ENCODE results near the gene INPP4B. TPM values are rescaled to one million over a fixed set of nuclear protein-coding genes. Genes with fewer than 3 reads are reported as not detected.

Gene INPP4B
- total RNA-seq, 1 experiment from 2014 or later, result 53.7 TPM

DNA sequence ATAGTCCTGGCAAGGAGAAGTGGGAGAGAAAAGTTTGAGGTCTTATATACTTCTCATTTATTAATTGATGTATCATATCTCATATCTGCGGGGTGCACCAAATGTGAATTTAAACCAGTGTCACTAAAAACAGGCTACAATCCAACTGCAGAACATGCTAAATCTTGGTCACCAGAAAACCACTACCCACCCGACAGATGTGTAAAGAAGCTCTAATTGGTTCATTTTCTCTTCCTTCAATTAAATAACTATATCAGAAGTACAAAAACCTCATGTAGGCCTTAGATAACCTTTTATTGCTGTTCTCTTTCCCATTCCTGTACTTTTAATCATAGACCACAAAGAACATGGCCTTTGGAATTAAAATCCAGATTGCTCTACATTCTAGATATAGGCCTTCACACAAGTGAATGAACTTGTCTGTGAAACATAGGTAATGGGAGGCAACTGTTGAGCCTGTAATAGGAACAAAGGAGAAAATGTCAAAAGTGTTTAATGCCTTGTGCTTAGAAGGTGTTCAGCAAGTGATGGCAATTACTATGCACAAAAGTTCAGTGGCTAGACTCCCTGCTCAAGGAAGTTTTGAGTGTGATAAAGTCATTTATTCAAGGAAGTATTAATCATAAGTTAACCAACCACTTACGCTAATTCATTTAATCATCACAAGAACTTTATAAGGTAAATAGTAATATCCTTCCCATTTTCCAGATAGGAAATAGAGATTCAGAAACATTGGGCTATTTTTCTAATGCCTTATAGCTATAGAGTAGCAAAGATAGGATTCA is 425.6 kb downstream of the INPP4B start:
- ChIA-PET CTCF (no interaction called here), POLR2A (ENCODE audit: unreplicated experiment) (no interaction called here)
- Histone ChIP-seq H2AFZ (no peak overlapping the region), H3K27me3 (ENCODE audit: insufficient read depth, low read depth) (no peaks in the 10 kb centered on the region), H4K20me1 (ENCODE audit: insufficient read depth) (no peaks in the 10 kb centered on the region), H3K27ac (no peak overlapping the region), H3K4me1 (replicated peaks; ENCODE audit: insufficient read depth) (0 out of 2 replicates have a peak, but pooled peaks cover 8% of the 10 kb centered on the region), H3K4me2 (no peak overlapping the region), H3K4me3 (no peak overlapping the region), H3K79me2 (ENCODE audit: low read depth) (no peaks in the 10 kb centered on the region), H3K9me3 (ENCODE audit: insufficient read depth, low read depth) (no peaks in the 10 kb centered on the region), H3K36me3 (ENCODE audit: low read depth) (peaks cover 18% of the 10 kb centered on the region; the same call in 1 of the 2 replicates), H3K9me2 (ENCODE audit: insufficient read depth) (no peaks in the 10 kb centered on the region), H3F3A (ENCODE audit: insufficient read depth, low read depth) (no peaks in the 10 kb centered on the region)
- intact Hi-C loops (cut with micrococcal nuclease; ENCODE audit: unreplicated experiment), result no loop called here
- TF ChIP-seq CTCF (conservative IDR thresholded peaks at IDR 0.05), result no peak
- no peak for TF ChIP-seq EZH2 (IDR thresholded peaks at IDR 0.05; ENCODE audit: low read depth)
- no TSS peak for BruUV-seq (replicated peaks)
- no peak for DNase-seq

DNA sequence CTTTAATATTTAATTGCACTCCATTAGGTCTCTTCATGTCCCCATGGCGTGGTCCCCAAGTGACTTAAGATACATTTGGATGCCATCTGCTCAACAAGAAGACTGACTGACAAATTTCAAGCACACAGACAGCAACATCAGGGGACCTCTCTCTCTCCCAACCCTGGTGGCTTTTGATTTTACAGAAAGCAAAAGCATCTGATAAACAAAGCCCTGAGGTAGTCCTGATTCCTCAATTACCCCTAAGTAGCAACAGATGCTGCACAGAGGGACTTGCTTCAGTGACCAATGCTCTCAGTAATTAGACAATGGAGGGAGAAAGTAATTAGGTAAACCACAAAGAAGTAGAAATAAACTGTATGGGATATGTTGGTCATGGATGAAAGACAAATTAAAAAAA is 426.4 kb downstream of the INPP4B start:
- Histone ChIP-seq H4K20me1 (ENCODE audit: insufficient read depth) (no peaks in the 10 kb centered on the region), H3K27me3 (ENCODE audit: insufficient read depth, low read depth) (no peaks in the 10 kb centered on the region), H3K79me2 (ENCODE audit: low read depth) (no peaks in the 10 kb centered on the region), H3K36me3 (ENCODE audit: low read depth) (peaks cover 20% of the 10 kb centered on the region; the same call in 1 of the 2 replicates), H2AFZ (no peak overlapping the region), H3K9me3 (ENCODE audit: insufficient read depth, low read depth) (no peaks in the 10 kb centered on the region), H3K4me2 (no peak overlapping the region), H3K27ac (no peak overlapping the region), H3F3A (ENCODE audit: insufficient read depth, low read depth) (no peaks in the 10 kb centered on the region), H3K4me1 (replicated peaks; ENCODE audit: insufficient read depth) (0 out of 2 replicates have a peak, but pooled peaks cover 8% of the 10 kb centered on the region), H3K4me3 (no peak overlapping the region), H3K9me2 (ENCODE audit: insufficient read depth) (no peaks in the 10 kb centered on the region)
- BruUV-seq (replicated peaks), result no TSS peak
- TF ChIP-seq CTCF (conservative IDR thresholded peaks at IDR 0.05) (no peak), EZH2 (IDR thresholded peaks at IDR 0.05; ENCODE audit: low read depth) (no peak)
- DNase-seq, result no peak
- CTCF ChIA-PET, result no interaction called here
- intact Hi-C loops (cut with micrococcal nuclease; ENCODE audit: unreplicated experiment), result no loop called here
- POLR2A ChIA-PET (ENCODE audit: unreplicated experiment), result no interaction called here

- Histone ChIP-seq H3K4me1 (replicated peaks; ENCODE audit: insufficient read depth) (0 out of 2 replicates have a peak, but pooled peaks cover 8% of the 10 kb centered on the region), H4K20me1 (ENCODE audit: insufficient read depth) (no peaks in the 10 kb centered on the region), H3K36me3 (ENCODE audit: low read depth) (peaks cover 23% of the 10 kb centered on the region; the same call in 1 of the 2 replicates), H3K4me3 (no peak overlapping the region), H3K9me2 (ENCODE audit: insufficient read depth) (no peaks in the 10 kb centered on the region), H2AFZ (no peak overlapping the region), H3F3A (ENCODE audit: insufficient read depth, low read depth) (no peaks in the 10 kb centered on the region), H3K79me2 (ENCODE audit: low read depth) (no peaks in the 10 kb centered on the region), H3K9me3 (ENCODE audit: insufficient read depth, low read depth) (no peaks in the 10 kb centered on the region), H3K27ac (no peak overlapping the region), H3K27me3 (ENCODE audit: insufficient read depth, low read depth) (no peaks in the 10 kb centered on the region), H3K4me2 (no peak overlapping the region)
- no peak for TF ChIP-seq EZH2 (IDR thresholded peaks at IDR 0.05; ENCODE audit: low read depth)
- TF ChIP-seq CTCF (conservative IDR thresholded peaks at IDR 0.05), result no peak
- no TSS peak for BruUV-seq (replicated peaks)
- no peak for DNase-seq
- POLR2A ChIA-PET (ENCODE audit: unreplicated experiment), result no interaction called here
- intact Hi-C loops (cut with micrococcal nuclease; ENCODE audit: unreplicated experiment), result no loop called here
- CTCF ChIA-PET, result no interaction called here
Observed at GRCh38 chr4:142418697-142419096, 427.4 kb downstream of the INPP4B start.
